Thyroid gland (tissue), 4 donors: ENCODE measurements around the gene ANKRD40. TPM values are rescaled to one million over a fixed set of nuclear protein-coding genes. Genes with fewer than 3 reads are reported as not detected.

Experiments used
- DNase-seq, 2 donors: peaks; one replicate each; pipeline ENCODE4 v3.0.0-alpha.2; 2019
- H3K27ac ChIP-seq, 3 donors: fragments of 200-600 bp; sonication (generic); 1 replicate in 2 of 3; 2 replicates in 1 of 3; pipeline ENCODE4 v1.5.1; 2016 to 2019; ENCODE audit warnings: mild to moderate bottlenecking in 1 of 3, moderate library complexity in 1 of 3
- H3K27me3 ChIP-seq: fragments of 200-600 bp; sonication (generic); one replicate; pipeline ENCODE4 v1.5.1; 2019
- H3K36me3 ChIP-seq, 2 donors: fragments of 200-600 bp; sonication (generic); one replicate each; pipeline ENCODE4 v1.5.1; 2016 to 2019
- H3K4me1 ChIP-seq, 2 donors: fragments of 200-600 bp; sonication (generic); one replicate each; pipeline ENCODE4 v1.5.1; 2017 to 2019
- H3K4me3 ChIP-seq, 3 donors: fragments of 200-600 bp; sonication (generic); replicated peaks in 1 of 3; 1 replicate in 2 of 3; 2 replicates in 1 of 3; pipeline ENCODE4 v1.5.1; 2016; ENCODE audit warnings: mild to moderate bottlenecking in 1 of 3
- H3K9me3 ChIP-seq: fragments of 200-600 bp; sonication (generic); one replicate; pipeline ENCODE4 v1.5.1; 2017
- CTCF ChIP-seq, 6 experiments: fragments of 200-600 bp in 3 of 6; fragments of 450-650 bp in 3 of 6; sonication (generic) in 3 of 6; IDR thresholded peaks; one replicate each; pipeline ENCODE4 v1.5.1; 2016 to 2019; ENCODE audit warnings: antibody characterized with exemption in 6 of 6, mild to moderate bottlenecking in 2 of 6, inconsistent platforms in 1 of 6, moderate library complexity in 1 of 6
- POLR2A ChIP-seq, 2 donors: fragments of 450-650 bp; IDR thresholded peaks; one replicate each; pipeline ENCODE4 v1.6.1; 2017; ENCODE audit warnings: antibody characterized with exemption in 2 of 2, mild to moderate bottlenecking in 2 of 2, moderate library complexity in 1 of 2
- WGBS, 2 donors: methylation state at CpG; one replicate each; pipeline ENCODE4 v1.1.5; 2017; 5-methylcytosine and 5-hydroxymethylcytosine counted together
- intact Hi-C: fragments of 100-400 bp; cut with DNase I; formaldehyde crosslinking; loops from one replicate; pipeline ENCODE4 v1.15.1; 2023
- total RNA-seq, 4 donors: library from RNA; depleted of rRNA; stranded (reverse); fragments of >200 nt; gene quantifications; one replicate each; pipeline ENCODE4 v1.2.3, GENCODE V29; 2016

ANKRD40 gene
- total RNA-seq, 4 donors from 2014 or later: 29.4 to 40.2 (median 35.1) TPM

- WGBS, 2 donors: 59 to 60% methylated on average over 5 to 6 of the region's 6 CpGs
- intact Hi-C loops: no loop called here
- TF ChIP-seq POLR2A (IDR thresholded peaks at IDR 0.05) (no peak), CTCF (IDR thresholded peaks at IDR 0.05) (no peak)
Measured at GRCh38 chr17:50691550-50692447, 15.9 kb downstream of the ANKRD40 start.

GRCh38 chr17:50690887-50691549, 16.7 kb downstream of the ANKRD40 start:
- Histone ChIP-seq H3K4me1 (peaks cover 71 to 89% of the 10 kb centered on the region in 2 donors), H3K27ac (peak overlapping the region in 2 of 3 donors; percentile 25 to 81), H3K27me3 (no peaks in the 10 kb centered on the region), H3K9me3 (no peaks in the 10 kb centered on the region), H3K4me3 (no peak overlapping the region), H3K36me3 (peaks cover 7% of the 10 kb centered on the region in 2 donors)
- intact Hi-C loops: no loop called here
- TF ChIP-seq POLR2A (IDR thresholded peaks at IDR 0.05): no peak
- DNase-seq: no peak
- 76 to 84% methylated on average over 9 of the region's 9 CpGs for WGBS, 2 donors

More at GRCh38 chr17:50691550-50692447, 15.9 kb downstream of the ANKRD40 start:
- Histone ChIP-seq H3K27me3 (no peaks in the 10 kb centered on the region), H3K27ac (peak overlapping the region; percentile 18 to 81 (median 70)), H3K9me3 (no peaks in the 10 kb centered on the region), H3K4me1 (peaks cover 63 to 81% of the 10 kb centered on the region in 2 donors), H3K4me3 (no peak overlapping the region), H3K36me3 (peaks cover 15% of the 10 kb centered on the region in 2 donors)
- DNase-seq: peak; percentile 49 to 53

- Histone ChIP-seq H3K4me1 (peaks cover 72 to 88% of the 10 kb centered on the region in 2 donors), H3K27me3 (no peaks in the 10 kb centered on the region), H3K9me3 (no peaks in the 10 kb centered on the region), H3K4me3 (no peak overlapping the region), H3K36me3 (no peaks in the 10 kb centered on the region), H3K27ac (peak overlapping the region; percentile 25 to 66 (median 55))
- intact Hi-C loops: loop anchor here (10.0 kb wide), 1 partner anchor 205 kb away; no protein-coding TSS in a partner anchor
- 62 to 70% methylated on average over 14 to 15 of the region's 19 CpGs for WGBS, 2 donors
- DNase-seq: peak; percentile 80 to 94
- TF ChIP-seq POLR2A (IDR thresholded peaks at IDR 0.05) (no peak), CTCF (IDR thresholded peaks at IDR 0.05) (no peak)
Measured at GRCh38 chr17:50689956-50690886, 17.5 kb downstream of the ANKRD40 start.

GRCh38 chr17:50689251-50689650, 18.5 kb downstream of the ANKRD40 start:
- H3K27me3 ChIP-seq: no peaks in the 10 kb centered on the region
- no peak overlapping the region for H3K4me3 ChIP-seq
- no peaks in the 10 kb centered on the region for H3K9me3 ChIP-seq
- WGBS, 2 donors: 47 to 49% methylated on average over 4 of the region's 4 CpGs
- peak overlapping the region; percentile 25 to 66 (median 33) for H3K27ac ChIP-seq
- TF ChIP-seq CTCF (IDR thresholded peaks at IDR 0.05) (no peak), POLR2A (IDR thresholded peaks at IDR 0.05) (no peak)
- peak; percentile 42 to 47 for DNase-seq
- intact Hi-C loops: loop anchor here (10.0 kb wide), 1 partner anchor 204 kb away; no protein-coding TSS in a partner anchor
- H3K4me1 ChIP-seq: peaks cover 69 to 81% of the 10 kb centered on the region in 2 donors
- no peaks in the 10 kb centered on the region for H3K36me3 ChIP-seq

- Histone ChIP-seq H3K27ac (peak overlapping the region in 1 of 3 donors; percentile 66), H3K4me1 (peaks cover 63 to 72% of the 10 kb centered on the region in 2 donors), H3K36me3 (no peaks in the 10 kb centered on the region), H3K27me3 (no peaks in the 10 kb centered on the region), H3K9me3 (no peaks in the 10 kb centered on the region), H3K4me3 (no peak overlapping the region)
- DNase-seq: peak; percentile 95 to 96
- WGBS, 2 donors: 81 to 84% methylated on average over 3 of the region's 3 CpGs
- intact Hi-C loops: loop anchor here (10.0 kb wide), 1 partner anchor 203 kb away; no protein-coding TSS in a partner anchor
- TF ChIP-seq CTCF (IDR thresholded peaks at IDR 0.05) (no peak), POLR2A (IDR thresholded peaks at IDR 0.05) (no peak)
Measured at GRCh38 chr17:50688245-50688644, 19.5 kb downstream of the ANKRD40 start.
